ENCODE measurements around the gene DBN1.
"Not testable (repeated sequence)": the region's sequence is repeated elsewhere in the genome, so short reads cannot be mapped to it uniquely, and the experiment has no call there.

Gene DBN1

GRCh38 chr5:177490992-177491391 lies 17.6 kb upstream of the DBN1 start:
- no peak for DNase-seq

- DNase-seq = no peak
These were observed 17.0 kb upstream of the DBN1 start for GRCh38 chr5:177490311-177490991.

- DNase-seq = no peak
These were observed 15.8 kb upstream of the DBN1 start for GRCh38 chr5:177489119-177489716.

GRCh38 chr5:177487975-177488374 lies 14.5 kb upstream of the DBN1 start:
- DNase-seq = no peak

GRCh38 chr5:177487144-177487543 lies 13.7 kb upstream of the DBN1 start:
- no peak for DNase-seq

- no peak for DNase-seq
These were observed 12.8 kb upstream of the DBN1 start for GRCh38 chr5:177486256-177486655.

GRCh38 chr5:177485753-177486152 lies 12.3 kb upstream of the DBN1 start:
- not testable (repeated sequence) for DNase-seq

GRCh38 chr5:177484902-177485549 lies 11.6 kb upstream of the DBN1 start:
- no peak for DNase-seq

GRCh38 chr5:177483994-177484901 lies 10.8 kb upstream of the DBN1 start:
- DNase-seq = no peak

GRCh38 chr5:177483042-177483441 lies 9.6 kb upstream of the DBN1 start:
- no peak for DNase-seq

- no peak for DNase-seq
These were observed 8.9 kb upstream of the DBN1 start for GRCh38 chr5:177482359-177482795.

- no peak for DNase-seq
These were observed 6.3 kb upstream of the DBN1 start for GRCh38 chr5:177479774-177480173.

GRCh38 chr5:177478711-177479646 lies 5.5 kb upstream of the DBN1 start:
- DNase-seq = peak; percentile 31

GRCh38 chr5:177477701-177478477 lies 4.5 kb upstream of the DBN1 start:
- no peak for DNase-seq

GRCh38 chr5:177476531-177477233 lies 3.2 kb upstream of the DBN1 start:
- DNase-seq = no peak

- no peak for DNase-seq
These were observed 2.4 kb upstream of the DBN1 start for GRCh38 chr5:177475563-177476427.

- no peak for DNase-seq
These were observed 1.6 kb upstream of the DBN1 start for GRCh38 chr5:177474846-177475562.

- no peak for DNase-seq
These were observed 605 bp upstream of the DBN1 start for GRCh38 chr5:177474002-177474476.
